Posterior cingulate gyrus (tissue), 11 donors: ENCODE data around the gene TACC2.
"Not testable (repeated sequence)": the region's sequence is repeated elsewhere in the genome, so short reads cannot be mapped to it uniquely, and the experiment has no call there.

Experiments used
- DNase-seq, 10 donors: peaks; one replicate each; pipeline versions ENCODE4 v3.0.0 to v3.0.0-alpha.2; 2020 to 2021; ENCODE audit warnings: mixed read lengths in 3 of 10
- intact Hi-C: fragments of 100-400 bp; cut with DNase I; formaldehyde crosslinking; loops from one replicate; pipeline ENCODE4 v1.15.1; 2023

Gene TACC2

DNA sequence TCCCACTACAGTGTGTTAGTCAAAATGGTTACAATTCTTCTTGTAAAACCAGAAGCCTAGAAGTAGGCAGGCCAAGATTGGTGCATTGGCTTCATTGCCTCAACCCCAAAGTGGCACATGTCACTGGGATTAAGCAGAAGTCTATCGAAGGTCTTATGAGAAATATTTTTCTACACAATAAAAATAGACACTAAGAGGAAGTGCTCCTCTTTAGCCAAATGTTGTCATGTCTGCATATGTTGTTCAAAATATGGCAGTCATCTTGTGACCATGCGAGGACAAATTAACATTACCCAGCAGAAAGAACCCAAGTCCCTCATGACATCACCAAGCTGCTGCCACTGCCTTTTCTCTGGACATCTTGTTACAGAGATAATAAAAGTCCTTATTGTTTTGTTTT lies 7.6 kb upstream of the TACC2 start:
- no peak for DNase-seq
- intact Hi-C loops: no loop called here

- DNase-seq: no peak
Observed at GRCh38 chr10:121983852-121984251, 5.1 kb upstream of the TACC2 start.

GRCh38 chr10:121984463-121984862 lies 4.5 kb upstream of the TACC2 start:
- no peak for DNase-seq
- intact Hi-C loops: no loop called here

More at GRCh38 chr10:121983852-121984251, 5.1 kb upstream of the TACC2 start:
- intact Hi-C loops: no loop called here

- DNase-seq: no peak
- intact Hi-C loops: no loop called here
Observed at GRCh38 chr10:121990015-121990677, 1.2 kb downstream of the TACC2 start.

DNA sequence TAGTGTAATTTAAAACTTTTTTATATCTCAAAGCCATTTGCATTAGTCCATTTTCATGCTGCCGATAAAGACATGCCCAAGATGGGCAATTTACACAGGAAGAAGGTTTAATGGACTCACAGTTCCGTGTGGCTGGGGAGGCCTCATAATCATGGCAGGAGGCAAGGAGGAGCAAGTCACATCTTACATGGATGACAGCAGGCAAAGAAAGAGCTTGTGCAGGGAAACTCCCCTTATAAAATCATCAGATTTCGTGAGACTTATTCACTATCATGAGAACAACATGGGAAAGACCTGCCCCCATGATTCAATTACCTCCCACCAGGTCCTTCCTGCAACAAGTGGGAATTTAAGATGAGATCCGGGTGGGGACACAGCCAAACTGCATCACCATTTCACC lies 2.8 kb downstream of the TACC2 start:
- intact Hi-C loops, DNase-seq: not testable (repeated sequence)

DNA sequence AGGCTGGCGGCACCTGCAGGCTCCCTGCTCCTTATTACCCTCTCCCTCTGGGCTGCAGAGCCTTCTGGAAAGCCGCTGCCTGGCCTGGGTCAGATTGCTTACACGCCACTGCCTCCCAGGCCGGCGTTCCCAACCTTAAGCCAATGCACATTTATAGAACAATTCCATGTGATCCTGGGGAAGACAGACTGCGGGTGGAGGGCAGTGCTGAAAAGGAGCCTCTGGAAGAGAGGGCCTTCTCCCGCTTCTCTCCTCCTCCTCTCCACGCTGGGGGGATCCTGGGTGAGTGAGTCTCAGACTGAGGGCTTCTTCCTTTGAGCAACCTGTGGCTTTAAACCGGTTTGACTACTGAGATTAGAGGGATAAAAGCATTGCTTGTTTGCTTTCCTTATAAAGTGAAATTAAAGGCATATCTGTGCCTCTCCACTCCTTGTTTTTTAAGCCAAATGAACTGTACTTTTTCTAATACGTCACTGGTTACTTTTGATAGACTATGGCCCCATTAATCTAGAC lies 5.5 kb downstream of the TACC2 start:
- peak in 1 of 10 donors; percentile 14 for DNase-seq
- intact Hi-C loops: no loop called here

DNA sequence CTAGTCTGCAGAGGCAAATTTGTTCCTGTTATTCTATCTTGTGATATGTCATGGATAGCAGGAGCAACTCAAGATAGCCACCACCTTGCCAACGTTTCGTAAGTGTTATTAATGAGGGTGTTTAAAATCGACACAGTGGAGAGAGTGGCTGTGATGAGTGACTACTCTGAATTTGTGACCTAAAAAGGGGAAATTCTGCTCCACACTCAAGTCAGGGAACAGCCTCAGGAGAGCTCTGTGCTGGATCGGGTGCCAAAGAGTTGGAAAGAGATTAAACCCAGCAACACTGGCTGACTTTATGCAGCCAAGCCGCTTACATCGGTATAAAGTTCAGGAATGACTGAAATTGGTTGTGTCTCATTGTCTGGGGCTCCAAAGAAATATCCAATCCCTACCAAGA lies 9.5 kb downstream of the TACC2 start:
- DNase-seq: no peak
- intact Hi-C loops: no loop called here

- DNase-seq: no peak
- intact Hi-C loops: no loop called here
Observed at GRCh38 chr10:121999301-121999700, 10.3 kb downstream of the TACC2 start.

- intact Hi-C loops: no loop called here
Observed at GRCh38 chr10:122001698-122002097, 12.7 kb downstream of the TACC2 start.

GRCh38 chr10:122007415-122007814 lies 18.5 kb downstream of the TACC2 start:
- intact Hi-C loops: no loop called here

More at GRCh38 chr10:122001698-122002097, 12.7 kb downstream of the TACC2 start:
- no peak for DNase-seq

DNA sequence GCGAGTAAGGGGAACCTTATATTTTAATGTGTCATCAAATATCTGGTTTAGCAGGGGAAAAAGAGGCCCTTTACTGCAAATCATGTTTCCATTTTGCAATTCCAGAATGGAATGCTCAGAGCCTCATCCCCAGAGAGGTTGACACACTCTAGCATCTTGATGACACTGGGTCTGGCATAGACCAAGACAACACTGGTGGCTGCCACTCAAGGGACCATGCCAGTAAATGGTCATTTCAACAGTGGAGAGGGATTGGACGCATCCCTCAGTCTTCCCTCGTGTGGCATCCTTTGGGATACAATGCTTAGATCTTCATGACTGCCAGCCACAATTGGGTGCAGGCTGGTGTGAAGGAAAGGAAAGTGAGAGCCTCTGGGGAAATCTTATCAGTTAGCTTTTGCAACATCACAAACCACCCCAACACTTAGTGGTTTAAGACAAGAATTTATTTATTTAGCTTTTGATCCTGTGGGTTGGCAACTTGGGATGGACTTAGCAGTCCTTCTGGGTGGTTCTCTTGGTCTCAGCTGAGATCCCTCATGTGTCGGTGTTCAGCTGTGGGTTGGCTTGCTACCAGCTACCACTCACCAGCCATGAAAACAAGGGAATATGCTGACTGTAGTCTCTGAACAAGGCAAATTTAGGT lies 21.6 kb downstream of the TACC2 start:
- no peak for DNase-seq
- intact Hi-C loops: no loop called here

More at GRCh38 chr10:122007415-122007814, 18.5 kb downstream of the TACC2 start:
- DNase-seq: no peak

DNA sequence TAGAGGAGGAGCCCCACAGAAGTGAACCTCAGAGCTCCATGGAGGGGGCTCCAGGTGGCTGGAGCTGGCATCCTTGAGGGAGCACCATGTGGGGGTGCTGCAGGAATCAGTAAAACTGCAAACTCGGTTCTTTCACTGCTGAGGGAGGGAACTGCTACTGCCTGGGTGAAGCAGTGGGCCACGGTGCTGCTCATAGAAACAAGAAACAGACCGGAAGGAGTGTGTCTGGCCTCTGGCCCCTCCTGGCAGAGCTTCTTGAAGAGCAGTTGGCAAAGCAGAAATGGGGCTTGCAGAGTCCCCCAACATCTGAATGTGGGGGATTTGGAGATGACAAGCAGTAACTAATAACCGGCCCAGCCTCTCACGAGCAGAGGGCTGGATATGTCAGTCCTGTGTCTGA lies 23.8 kb downstream of the TACC2 start:
- intact Hi-C loops: no loop called here
- DNase-seq: no peak

DNA sequence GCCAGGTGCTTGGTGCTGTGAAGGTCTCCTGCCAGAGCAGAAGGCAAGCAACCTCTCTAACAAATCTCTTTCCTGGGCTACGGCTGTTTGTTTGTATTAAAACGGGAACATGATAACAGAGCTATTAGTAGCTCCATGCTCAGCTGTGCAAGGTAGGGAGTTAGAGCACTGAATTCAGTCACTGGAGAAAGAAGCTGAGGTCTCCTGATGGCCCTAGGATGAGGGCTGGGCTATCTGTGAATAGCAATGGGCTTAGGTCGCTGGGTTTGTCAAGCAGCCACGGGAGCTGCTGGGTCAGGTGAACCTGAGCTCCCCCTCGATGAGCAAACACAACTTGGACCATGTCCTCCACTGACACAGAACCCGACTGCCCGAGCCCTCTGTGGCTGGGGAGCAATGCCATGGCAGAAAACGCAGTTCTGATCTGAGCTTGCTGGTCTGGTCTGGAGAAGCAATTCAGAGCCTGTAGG lies 24.4 kb downstream of the TACC2 start:
- no peak for DNase-seq
- intact Hi-C loops: no loop called here

DNA sequence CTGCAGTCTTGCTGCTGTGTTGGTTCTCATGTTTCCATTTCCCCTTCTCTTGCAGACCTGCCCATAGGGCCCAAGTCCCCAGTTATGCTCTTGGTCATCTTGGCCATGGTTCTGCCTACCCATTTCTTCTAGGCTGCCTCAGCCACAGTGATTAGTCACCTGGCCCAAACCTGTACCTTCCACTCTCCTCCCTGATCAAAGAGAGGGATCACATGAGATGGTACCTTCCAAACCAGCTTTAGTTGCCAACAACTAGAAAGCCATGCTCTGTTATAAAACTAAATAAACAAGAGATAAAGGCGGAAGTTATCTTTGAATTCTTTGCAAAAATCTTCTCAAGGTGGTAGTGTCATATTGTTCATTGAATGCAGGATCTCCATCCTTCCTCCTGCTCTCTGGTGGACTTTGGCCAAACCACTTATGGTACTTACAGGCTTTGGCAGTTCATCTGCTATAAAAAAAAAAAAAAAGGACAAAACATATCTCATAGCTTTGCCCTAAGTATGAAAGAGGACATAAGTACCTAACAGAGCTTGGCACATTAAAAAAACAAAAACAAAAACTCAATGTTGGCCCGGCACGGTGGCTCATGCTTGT lies 25.8 kb downstream of the TACC2 start:
- intact Hi-C loops: no loop called here
- no peak for DNase-seq

- intact Hi-C loops, DNase-seq: not testable (repeated sequence)
Observed at GRCh38 chr10:122017926-122018325, 29.0 kb downstream of the TACC2 start.

- intact Hi-C loops: no loop called here
- DNase-seq: no peak
Observed at GRCh38 chr10:122018491-122018890, 29.5 kb downstream of the TACC2 start.

DNA sequence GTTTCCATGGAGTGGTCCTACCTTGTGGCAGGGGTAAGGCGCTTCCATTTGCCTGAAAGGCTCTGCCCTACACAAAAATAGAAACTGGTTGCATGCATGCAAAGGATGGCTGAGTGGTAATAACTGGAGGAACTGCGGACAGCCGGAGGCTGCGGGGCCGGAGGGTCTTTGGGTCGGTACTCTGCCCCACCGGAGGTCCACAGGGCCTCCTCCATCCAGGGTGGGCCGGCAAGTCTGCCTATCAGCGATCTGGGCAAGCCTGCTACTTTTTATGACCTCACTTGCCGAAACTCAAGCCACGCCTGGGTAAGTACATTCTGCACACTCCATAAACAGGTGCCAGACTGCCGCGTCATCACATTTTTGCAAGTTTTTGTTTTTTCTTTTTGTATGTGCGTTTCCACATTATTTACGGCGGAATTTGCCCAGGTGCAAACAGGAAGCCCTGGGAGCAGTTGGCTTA lies 30.0 kb downstream of the TACC2 start:
- DNase-seq: no peak
- intact Hi-C loops: no loop called here

DNA sequence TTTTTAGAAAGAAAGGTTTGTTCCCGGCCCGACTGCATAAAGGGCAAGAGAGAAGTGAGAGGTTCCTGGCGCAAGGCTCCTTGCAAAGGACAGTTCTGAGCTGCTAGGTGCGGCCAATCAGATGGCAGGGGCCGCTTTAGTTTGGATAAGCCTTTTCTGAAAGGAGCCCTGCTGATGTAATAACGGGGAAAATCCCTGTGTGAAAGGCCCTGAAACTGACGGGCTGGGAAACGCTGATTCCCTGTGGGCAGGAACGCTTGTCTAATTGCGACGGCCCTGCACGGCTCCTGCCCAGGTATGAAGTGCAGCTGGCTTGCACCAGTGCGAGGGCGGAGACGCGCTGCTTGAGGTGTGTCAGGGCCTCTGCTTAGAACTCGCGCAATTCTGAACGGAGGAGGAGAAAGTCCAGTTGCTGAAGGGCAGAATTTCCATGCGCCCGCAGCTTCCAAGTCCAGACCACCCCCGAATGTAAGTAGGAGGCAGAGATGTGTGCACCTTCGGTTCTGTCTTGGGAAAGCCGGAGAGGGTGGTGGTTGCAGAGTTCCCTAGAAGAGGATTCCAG lies 30.5 kb downstream of the TACC2 start:
- intact Hi-C loops: no loop called here
- DNase-seq: no peak

DNA sequence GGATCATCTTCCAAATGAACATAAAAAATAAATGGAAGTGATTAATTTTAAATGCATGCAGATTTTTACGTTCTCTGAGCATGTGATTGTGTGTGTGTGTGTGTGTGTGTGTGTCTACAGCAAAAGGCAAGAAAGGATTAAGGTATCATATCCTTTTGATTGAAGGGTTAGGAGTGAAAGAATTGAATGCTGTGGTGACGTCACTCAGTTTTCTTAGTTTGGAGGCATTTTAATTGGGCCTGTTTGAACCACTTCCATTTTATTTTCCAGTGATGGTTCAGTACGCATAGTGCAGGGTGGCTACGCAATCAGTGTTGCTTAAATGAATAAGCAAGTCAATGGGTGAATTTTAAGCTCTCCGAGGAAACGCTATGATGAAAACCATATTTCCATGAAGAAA lies 31.3 kb downstream of the TACC2 start:
- no peak for DNase-seq
- intact Hi-C loops: no loop called here

DNA sequence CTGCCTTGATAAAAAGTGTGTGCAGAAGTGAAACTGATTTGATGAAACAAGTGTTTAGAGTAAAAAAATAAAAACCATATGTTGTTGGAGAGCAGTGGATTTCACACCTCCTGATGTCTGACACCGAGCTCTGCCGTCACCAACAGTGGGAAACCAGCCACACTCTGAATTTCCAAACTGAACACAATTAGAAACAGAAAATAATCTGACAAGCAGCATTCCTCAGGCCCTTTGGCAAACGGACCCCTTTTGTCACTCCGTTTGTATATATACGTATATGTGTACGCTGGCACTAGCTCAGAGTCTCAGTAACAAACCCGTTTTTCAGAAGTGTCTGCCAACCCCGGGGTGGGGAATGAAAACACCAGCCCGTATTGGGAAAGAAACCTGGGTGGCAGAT lies 32.4 kb downstream of the TACC2 start:
- intact Hi-C loops: no loop called here
- no peak for DNase-seq

- intact Hi-C loops: no loop called here
- DNase-seq: no peak
Observed at GRCh38 chr10:122021828-122022227, 32.9 kb downstream of the TACC2 start.
